ENCODE results near the gene SHLD1.

DNA sequence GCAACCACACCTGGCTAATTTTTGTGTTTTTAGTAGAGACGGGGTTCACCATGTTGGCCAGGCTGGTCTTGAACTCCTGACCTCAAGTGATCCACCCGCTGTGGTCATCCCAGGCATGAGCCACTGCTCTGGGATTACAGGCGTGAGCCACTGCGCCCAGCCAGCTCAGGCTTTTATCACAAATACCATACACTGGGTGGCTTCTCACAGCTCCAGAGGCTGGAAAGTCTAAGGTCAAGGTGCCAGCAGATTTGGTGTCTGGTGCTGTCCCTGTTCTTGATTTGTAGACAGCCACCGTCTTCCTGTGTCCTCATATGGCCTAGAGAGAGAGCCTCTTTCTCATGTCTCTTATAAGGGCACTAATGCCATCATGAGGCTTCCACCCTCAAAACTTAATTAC, 25.9 kb downstream of the SHLD1 start:
- TF ChIP-seq ZNF274 (IDR thresholded peaks at IDR 0.05; ENCODE audit: low read depth, low read length) (no peak), YY1 (IDR thresholded peaks at IDR 0.05; ENCODE audit: insufficient read depth, insufficient read length) (no peak)
